ENCODE results near the gene RPS6KA1.
A peak's percentile ranks its signal among the peaks of the same experiment; 100 is the strongest.
"Not testable (repeated sequence)": the region's sequence is repeated elsewhere in the genome, so short reads cannot be mapped to it uniquely, and the experiment has no call there.

The RPS6KA1 gene

DNA sequence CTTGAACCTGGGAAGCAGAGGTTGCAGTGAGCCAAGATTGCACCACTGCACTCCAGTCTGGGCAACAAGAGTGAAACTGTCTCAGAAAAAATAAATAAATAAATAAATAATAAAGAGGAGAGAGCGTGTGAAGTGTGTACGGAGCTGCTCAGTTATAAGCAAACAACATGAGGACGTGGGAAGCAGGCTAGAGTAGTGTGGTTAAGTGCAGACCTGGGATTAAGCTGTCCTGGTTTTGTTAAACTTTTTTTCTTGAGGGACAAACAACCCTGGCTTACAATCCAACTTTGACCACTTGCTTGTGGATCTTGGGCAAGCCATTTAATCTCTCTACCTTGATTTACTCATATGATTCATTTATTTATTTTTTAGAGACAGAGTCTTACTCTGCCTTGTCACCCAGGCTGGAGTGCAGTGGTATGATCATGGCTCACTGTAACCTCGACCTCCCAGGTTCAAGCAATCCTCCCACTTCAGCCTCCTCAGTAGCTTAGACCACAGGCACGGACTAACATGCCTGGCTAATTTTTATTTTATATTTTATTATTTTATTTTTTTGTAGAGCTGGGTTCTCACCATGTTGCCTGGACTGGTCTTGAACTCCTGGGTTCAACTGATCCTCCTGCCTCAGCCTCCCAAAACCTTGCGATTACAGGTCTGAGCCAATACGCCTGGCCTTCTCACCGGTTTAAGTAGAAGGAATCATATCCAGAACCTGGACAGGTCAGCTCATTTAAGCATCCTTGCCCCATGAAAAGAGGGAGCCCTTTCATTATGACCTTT lies 52.7 kb downstream of the RPS6KA1 start:
- intact Hi-C loops (cut with DNase I): no loop called here

GRCh38 chr1:26582836-26583460 lies 53.4 kb downstream of the RPS6KA1 start:
- peak in 5 of 42 donors; percentile 14 to 47 (median 38) for DNase-seq
- intact Hi-C loops (cut with DNase I): no loop called here

More for the DNA sequence above, 52.7 kb downstream of the RPS6KA1 start:
- no peak for DNase-seq

GRCh38 chr1:26583646-26584485 lies 54.3 kb downstream of the RPS6KA1 start:
- intact Hi-C loops (cut with DNase I): no loop called here
- DNase-seq: no peak

DNA sequence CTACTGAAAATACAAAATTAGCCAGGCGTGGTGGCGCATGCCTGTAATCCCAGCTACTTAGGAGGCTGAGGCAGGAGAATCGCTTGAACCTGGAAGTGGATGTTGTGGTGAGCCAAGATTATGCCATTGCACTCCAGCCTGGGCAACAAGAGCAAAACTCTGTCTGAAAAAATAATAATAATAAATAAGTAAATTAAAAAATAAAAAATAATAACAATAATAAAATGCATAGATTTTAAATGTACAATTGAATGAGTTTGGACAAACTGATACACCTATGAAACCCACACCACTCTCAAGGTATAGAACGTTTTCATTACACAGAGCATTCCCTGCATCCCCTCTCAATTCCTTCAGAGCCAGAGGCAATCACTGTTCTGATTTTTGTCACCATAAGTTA lies 55.0 kb downstream of the RPS6KA1 start:
- DNase-seq; intact Hi-C loops (cut with DNase I): not testable (repeated sequence)

GRCh38 chr1:26585471-26585870 lies 55.9 kb downstream of the RPS6KA1 start:
- intact Hi-C loops (cut with DNase I): no loop called here
- no peak for DNase-seq

DNA sequence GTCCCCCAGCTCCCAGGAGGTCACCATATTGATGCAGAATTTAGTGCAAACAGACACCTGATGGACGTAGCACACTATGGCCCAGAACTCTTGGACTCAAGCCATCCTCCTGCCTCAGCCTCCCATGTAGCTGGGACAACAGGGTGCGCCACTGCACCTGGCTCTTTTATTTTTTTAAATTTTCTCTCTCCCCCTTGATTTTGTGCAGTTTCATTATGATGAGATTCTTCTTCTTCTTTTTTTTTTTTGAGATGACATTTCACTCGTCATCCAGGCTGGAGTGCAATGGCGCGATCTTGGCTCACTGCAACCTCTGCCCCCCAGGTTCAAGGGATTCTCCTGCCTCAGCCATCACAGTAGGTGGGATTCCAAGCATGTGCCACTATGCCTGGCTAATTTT lies 63.8 kb downstream of the RPS6KA1 start:
- intact Hi-C loops (cut with DNase I): no loop called here
- DNase-seq: peak in 1 of 42 donors; percentile 7

DNA sequence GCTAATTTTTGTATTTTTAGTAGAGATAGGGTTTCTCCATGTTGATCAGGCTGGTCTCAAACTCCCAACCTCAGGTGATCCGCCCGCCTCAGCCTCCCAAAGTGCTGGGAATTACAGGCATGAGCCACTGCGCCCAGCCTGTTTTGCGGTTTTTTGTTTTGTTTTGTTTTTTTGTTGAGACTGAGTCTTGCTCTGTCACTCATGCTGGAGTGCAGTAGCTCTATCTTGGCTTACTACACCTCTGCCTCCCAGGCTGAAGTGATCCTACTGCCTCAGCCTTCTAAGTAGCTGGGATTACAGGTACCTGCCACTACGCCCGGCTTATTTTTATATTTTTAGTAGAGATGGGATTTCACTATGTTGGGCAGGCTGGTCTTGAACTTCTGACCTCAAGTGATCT lies 65.0 kb downstream of the RPS6KA1 start:
- DNase-seq; intact Hi-C loops (cut with DNase I): not testable (repeated sequence)

DNA sequence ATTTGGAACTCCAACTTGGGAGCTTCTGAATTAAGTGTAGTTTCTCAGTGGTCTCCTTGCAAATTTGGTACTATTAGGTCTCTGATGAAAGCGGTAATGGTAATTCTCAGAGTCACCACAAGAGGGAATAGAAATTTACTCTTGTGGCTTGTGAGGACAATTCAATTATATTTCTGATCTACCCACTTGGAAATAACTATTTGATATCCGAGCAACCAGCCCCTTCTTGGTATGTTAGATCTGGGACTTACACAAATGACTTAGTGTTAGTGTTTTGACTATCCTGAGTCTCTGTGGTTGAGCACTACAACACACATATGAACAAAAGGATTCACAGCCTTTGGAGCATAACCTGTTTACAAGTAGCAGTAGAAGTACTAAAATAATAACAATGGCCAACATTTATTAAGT lies 68.1 kb downstream of the RPS6KA1 start:
- peak in 2 of 42 donors; percentile 21 to 43 for DNase-seq
- intact Hi-C loops (cut with DNase I): no loop called here

GRCh38 chr1:26598890-26599289 lies 69.3 kb downstream of the RPS6KA1 start:
- intact Hi-C loops (cut with DNase I): no loop called here
- no peak for DNase-seq

GRCh38 chr1:26602378-26602959 lies 72.9 kb downstream of the RPS6KA1 start:
- intact Hi-C loops (cut with DNase I): loop anchor here (2.0 to 10.0 kb wide), 3 partner anchors 98 to 272 kb away; no protein-coding TSS in a partner anchor
- peak in 20 of 42 donors; percentile 11 to 83 (median 53) for DNase-seq

- intact Hi-C loops (cut with DNase I): loop anchor here (2.0 to 10.0 kb wide), 3 partner anchors 99 to 271 kb away; no protein-coding TSS in a partner anchor
- no peak for DNase-seq
Measured at GRCh38 chr1:26603856-26604255, 74.3 kb downstream of the RPS6KA1 start.

GRCh38 chr1:26607186-26607585 lies 77.6 kb downstream of the RPS6KA1 start:
- no peak for DNase-seq
- intact Hi-C loops (cut with DNase I): loop anchor here (10.0 kb wide), 2 partner anchors 102 to 268 kb away; no protein-coding TSS in a partner anchor

GRCh38 chr1:26608895-26609294 lies 79.3 kb downstream of the RPS6KA1 start:
- no peak for DNase-seq
- intact Hi-C loops (cut with DNase I): loop anchor here (10.0 kb wide), 2 partner anchors 104 to 266 kb away; no protein-coding TSS in a partner anchor

- no peak for DNase-seq
- intact Hi-C loops (cut with DNase I): no loop called here
Measured at GRCh38 chr1:26610781-26611180, 81.2 kb downstream of the RPS6KA1 start.

GRCh38 chr1:26612627-26613026 lies 83.1 kb downstream of the RPS6KA1 start:
- DNase-seq; intact Hi-C loops (cut with DNase I): not testable (repeated sequence)

DNA sequence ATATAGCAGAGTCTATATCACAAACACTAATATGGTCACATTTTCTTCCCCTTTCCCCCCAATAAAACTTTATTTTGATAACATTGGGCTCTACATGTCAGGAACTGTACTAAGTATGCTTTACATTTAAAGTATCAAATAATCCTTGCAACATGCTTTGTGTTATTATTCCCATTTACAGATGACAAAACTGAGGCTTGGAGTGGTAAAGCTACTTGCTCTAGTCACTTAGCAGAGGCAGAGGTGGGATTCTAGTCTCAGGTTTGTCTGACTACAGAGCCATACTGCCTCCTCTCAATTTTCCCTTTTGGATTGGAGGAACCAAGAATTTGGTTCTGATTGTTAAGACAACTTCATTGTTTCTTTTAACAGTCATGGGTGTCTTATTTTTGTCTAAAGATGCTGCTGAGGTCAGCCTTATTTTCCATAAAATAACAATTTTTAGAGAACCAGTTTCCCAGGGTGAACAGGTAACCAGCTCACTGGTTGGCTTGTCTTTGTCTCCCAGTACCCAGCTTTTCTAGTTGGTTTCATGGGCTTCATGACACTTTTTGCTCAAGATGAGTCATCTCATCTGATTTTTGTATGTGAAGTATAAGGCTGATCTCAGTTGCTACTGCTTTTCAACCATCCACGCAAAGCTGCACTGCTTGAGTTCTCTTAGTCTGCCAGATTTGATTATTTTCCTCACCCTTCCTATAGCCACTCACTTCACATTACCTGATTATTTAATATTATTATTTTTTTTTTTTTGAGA lies 85.3 kb downstream of the RPS6KA1 start:
- intact Hi-C loops (cut with DNase I): no loop called here

DNA sequence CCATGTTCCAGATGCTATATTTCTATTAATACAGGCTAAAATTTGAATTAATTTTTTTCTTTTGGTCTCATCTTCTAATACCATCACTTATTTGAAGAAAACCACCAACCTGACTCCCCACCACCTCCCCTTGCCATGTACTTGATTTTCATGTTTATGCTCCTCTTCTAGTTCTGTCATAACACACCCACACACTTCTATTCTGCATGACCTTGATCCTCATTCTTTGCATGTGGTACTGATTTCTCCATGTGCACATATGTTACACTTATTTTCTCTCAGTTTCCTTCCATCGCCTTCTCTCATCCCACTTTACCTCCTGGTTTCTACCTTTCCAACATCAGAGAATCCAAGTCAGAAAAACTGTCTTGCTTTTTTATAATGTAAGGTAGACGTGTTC lies 87.3 kb downstream of the RPS6KA1 start:
- no peak for DNase-seq
- intact Hi-C loops (cut with DNase I): no loop called here

More for the DNA sequence above, 85.3 kb downstream of the RPS6KA1 start:
- DNase-seq: peak in 2 of 42 donors; percentile 15 to 46

DNA sequence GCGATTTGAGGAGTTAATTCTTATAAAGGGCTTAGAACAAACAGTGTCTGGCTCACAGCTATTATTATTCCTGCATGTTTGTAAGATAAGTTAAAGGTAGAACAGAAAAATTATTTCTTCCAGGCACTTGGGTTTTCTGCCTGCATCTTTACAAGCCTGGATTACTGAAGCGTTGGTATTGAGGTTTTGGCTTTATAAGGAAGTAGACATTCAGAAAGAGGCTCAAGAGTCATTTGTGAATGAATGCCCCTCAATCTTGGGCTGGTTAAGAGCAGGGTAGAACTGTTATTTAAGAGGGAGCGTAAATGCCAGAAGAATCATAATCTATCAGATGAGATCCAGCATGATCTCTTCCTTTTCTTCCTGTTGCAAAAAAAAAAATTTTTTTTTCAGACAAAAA lies 89.0 kb downstream of the RPS6KA1 start:
- intact Hi-C loops (cut with DNase I): no loop called here
- no peak for DNase-seq
